Naive B cell (primary cell): ENCODE results near the gene LYSMD1. TPM values are rescaled to one million over a fixed set of nuclear protein-coding genes. Genes with fewer than 3 reads are reported as not detected.
"Not testable (repeated sequence)": the region's sequence is repeated elsewhere in the genome, so short reads cannot be mapped to it uniquely, and the experiment has no call there.

ENCODE experiments used
- ATAC-seq, 2 donors: fragments of 150-1000 bp; cut with Tn5 transposase; 2 replicates each; pipeline ENCODE4 v1.10.0; 2021; ENCODE audit warnings: low read depth in 2 of 2, mild to moderate bottlenecking in 2 of 2, moderate library complexity in 2 of 2
- DNase-seq: peaks from one replicate; pipeline ENCODE4 v3.0.0; 2022
- H3K27ac Mint-ChIP-seq, 6 donors: one replicate each; pipeline ENCODE4 v1.8.0; 2020 to 2022; ENCODE audit warnings: mild to moderate bottlenecking in 6 of 6, mixed read lengths in 6 of 6, moderate library complexity in 5 of 6, inconsistent platforms in 2 of 6
- H3K27me3 Mint-ChIP-seq, 3 donors: one replicate each; pipeline ENCODE4 v1.8.0; 2021 to 2022; ENCODE audit warnings: mixed read lengths in 3 of 3, mild to moderate bottlenecking in 1 of 3
- H3K36me3 Mint-ChIP-seq, 2 donors: one replicate each; pipeline ENCODE4 v1.8.0; 2020 to 2022; ENCODE audit warnings: mixed read lengths in 2 of 2, inconsistent platforms in 1 of 2, mild to moderate bottlenecking in 1 of 2
- H3K4me1 Mint-ChIP-seq, 3 donors: one replicate each; pipeline ENCODE4 v1.8.0; 2020 to 2022; ENCODE audit warnings: mixed read lengths in 3 of 3, inconsistent platforms in 1 of 3, mild to moderate bottlenecking in 1 of 3, moderate library complexity in 1 of 3
- H3K4me3 Mint-ChIP-seq, 8 donors: one replicate each; pipeline ENCODE4 v1.8.0; 2020 to 2022; ENCODE audit warnings: mild to moderate bottlenecking in 8 of 8, mixed read lengths in 8 of 8, moderate library complexity in 8 of 8, inconsistent platforms in 2 of 8
- H3K9me3 Mint-ChIP-seq, 7 donors: one replicate each; pipeline ENCODE4 v1.8.0; 2020 to 2022; ENCODE audit warnings: mixed read lengths in 7 of 7, mild to moderate bottlenecking in 5 of 7, inconsistent platforms in 2 of 7, moderate library complexity in 1 of 7
- polyA plus RNA-seq, 6 donors: library from polyadenylated mRNA; unstranded; fragments of 300-500 nt; fragmentation: Illumina TruSeq; gene quantifications; one replicate each; pipeline ENCODE4 v1.2.3, GENCODE V29; 2021; ENCODE audit warnings: low read depth in 6 of 6

LYSMD1 gene
- polyA plus RNA-seq, 6 donors from 2014 or later = 0.25 to 1.1 (median 0.60) TPM; not detected in 1

DNA sequence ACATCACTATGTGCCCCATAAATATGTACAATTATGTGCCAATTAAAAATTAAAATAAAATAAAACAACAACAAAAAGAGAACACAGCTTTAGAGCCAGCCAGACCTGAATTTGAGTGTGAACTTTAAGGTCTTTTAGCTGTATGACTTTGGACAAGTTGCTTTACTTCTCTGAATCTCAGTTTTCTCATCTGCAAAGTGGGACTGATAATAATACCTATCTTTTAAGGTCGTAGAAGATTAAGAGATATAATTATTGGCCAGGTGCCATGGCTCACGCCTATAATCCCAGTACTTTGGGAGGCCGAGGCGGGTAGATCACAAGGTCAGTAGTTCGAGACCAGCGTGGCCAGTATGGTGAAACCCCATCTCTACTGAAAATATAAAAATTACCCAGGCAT is 27.6 kb upstream of the LYSMD1 start:
- H3K36me3 Mint-ChIP-seq = peaks cover 0 to 8% of the 10 kb centered on the region in 2 donors
- no peak for DNase-seq
- H3K9me3 Mint-ChIP-seq = no peaks in the 10 kb centered on the region
- no peak overlapping the region for H3K27ac Mint-ChIP-seq
- H3K4me1 Mint-ChIP-seq = peaks cover 24 to 35% (median 25%) of the 10 kb centered on the region in 3 donors
- ATAC-seq = no peak
- H3K27me3 Mint-ChIP-seq = peaks cover 0 to 5% (median 0%) of the 10 kb centered on the region in 3 donors
- H3K4me3 Mint-ChIP-seq = no peak overlapping the region

DNA sequence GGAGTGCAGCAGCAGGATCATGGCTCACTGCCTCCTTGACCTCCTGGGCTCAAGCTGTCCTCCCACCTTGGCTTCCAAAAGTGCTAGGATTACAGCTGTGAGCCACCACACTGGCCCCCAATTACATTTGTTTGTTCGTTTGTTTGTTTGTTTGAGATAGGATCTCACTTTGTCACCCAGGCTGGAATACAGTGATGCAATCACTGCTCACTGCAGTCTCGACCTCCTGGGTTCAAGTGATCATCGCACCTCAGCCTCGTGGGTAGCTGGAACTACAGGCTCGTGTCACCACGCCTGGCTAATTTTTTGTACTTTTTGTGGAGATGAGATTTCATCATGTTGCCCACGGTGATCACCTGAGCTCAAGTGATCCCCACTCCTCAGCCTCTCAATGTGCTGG is 26.3 kb upstream of the LYSMD1 start:
- ATAC-seq = no peak
- no peak for DNase-seq
- Mint-ChIP-seq H3K4me1 (peaks cover 24 to 36% (median 26%) of the 10 kb centered on the region in 3 donors), H3K4me3 (peak overlapping the region in 1 of 8 donors; percentile 64), H3K27me3 (peaks cover 0 to 5% (median 0%) of the 10 kb centered on the region in 3 donors), H3K9me3 (no peaks in the 10 kb centered on the region), H3K27ac (no peak overlapping the region), H3K36me3 (peaks cover 0 to 7% of the 10 kb centered on the region in 2 donors)

DNA sequence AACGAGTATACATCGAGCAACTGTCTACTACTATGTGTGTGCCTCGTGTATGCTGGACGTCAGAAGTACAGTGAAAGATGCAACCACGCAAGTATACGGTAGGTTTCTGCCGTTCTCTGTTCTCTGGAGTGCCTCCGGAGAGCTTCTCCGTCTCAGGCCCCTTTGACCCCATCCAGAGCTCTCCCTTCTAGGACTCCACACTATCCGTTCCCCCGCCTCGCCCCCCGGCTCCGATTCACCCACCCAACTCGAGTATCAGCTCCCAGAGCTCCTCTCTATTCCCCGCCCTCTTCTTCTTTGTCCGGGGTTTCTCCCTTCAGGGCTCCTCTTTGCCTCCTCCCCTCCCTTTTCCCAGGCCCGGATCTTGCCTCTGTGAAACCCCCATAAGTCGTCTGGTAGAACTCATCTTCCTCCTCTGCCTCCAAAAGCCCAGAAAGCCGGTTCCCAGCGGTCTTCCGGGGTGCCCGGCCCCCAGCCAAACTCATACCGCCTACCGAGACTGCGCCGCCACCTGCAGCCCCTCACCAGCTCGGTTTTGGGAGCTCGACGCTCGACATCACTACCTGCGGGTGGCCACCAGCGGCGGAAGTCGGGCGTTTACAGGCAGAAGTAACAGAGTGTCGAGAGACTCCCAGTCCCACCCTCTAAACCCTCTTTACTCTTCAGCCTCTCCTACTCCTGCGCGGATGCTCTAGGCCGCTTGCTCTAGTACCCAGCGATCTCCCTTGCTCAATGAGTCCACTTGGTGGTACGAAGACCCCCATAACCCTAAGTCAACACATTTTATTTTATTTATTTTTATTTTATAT is 24.1 kb upstream of the LYSMD1 start, which contains the start of gene VPS72:
VPS72 (minus strand) TSS at position 561 of the 809 bp plus-strand sequence; CDS start at position 485, 76 bp downstream.
- Mint-ChIP-seq H3K4me3 (peak within 1 kb of the TSS; percentile 96 to 100 (median 99)), H3K27me3 (peaks cover 0 to 5% (median 0%) of the 10 kb centered on the region in 3 donors), H3K36me3 (peaks cover 2 to 7% of the 10 kb centered on the region in 2 donors), H3K27ac (peak within 1 kb of the TSS; percentile 87 to 99 (median 98)), H3K9me3 (no peaks in the 10 kb centered on the region), H3K4me1 (peaks cover 29 to 35% (median 30%) of the 10 kb centered on the region in 3 donors)
- ATAC-seq (peak; percentile 91 to 93), DNase-seq (peak; percentile 83)

DNA sequence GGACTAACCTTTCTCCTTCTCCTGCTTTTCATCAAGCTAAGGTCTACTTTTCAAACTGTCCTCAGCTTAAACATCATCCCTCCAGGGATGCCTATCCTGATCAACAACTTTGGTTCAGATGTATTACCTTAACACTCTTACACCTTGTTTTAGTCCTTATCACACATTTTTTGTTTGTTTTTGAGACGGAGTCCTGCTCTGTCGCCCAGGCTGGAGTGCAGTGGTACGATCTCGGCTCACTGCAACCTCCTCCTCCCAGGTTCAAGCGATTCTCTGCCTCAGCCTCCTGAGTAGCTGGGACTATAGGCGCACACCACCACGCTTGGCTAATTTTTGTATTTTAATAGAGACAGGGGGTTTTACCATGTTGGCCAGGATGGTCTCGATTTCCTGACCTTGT is 23.0 kb upstream of the LYSMD1 start:
- Mint-ChIP-seq H3K27ac (peak overlapping the region in 1 of 6 donors; percentile 98), H3K4me1 (peaks cover 29 to 35% (median 30%) of the 10 kb centered on the region in 3 donors), H3K36me3 (peaks cover 11 to 15% of the 10 kb centered on the region in 2 donors), H3K4me3 (peak overlapping the region; percentile 96 to 100 (median 99))
- ATAC-seq, DNase-seq, H3K27me3 Mint-ChIP-seq, H3K9me3 Mint-ChIP-seq: not testable (repeated sequence)

DNA sequence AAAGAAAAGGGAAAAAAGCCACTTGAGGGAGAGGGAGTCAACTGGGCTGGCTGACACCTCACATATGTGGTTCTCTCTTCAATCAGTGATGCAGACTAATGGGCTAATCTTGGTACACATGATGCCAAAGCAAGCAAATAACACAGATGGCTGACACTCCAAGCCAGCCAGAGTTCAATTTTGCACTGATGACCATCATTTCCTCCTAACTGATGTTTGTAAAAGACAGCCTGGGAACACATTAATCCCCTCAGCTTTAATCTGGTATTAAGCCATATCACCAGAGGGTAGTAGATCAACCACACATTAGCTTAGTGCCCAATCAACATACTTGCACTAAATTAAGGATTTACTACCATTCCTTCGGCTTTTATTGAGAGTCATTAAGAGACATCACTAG is 21.5 kb upstream of the LYSMD1 start:
- Mint-ChIP-seq H3K27me3 (no peaks in the 10 kb centered on the region), H3K4me3 (peak overlapping the region in 1 of 8 donors; percentile 22), H3K27ac (peak overlapping the region in 1 of 6 donors; percentile 75), H3K36me3 (peaks cover 18 to 28% of the 10 kb centered on the region in 2 donors), H3K4me1 (peaks cover 29 to 35% (median 30%) of the 10 kb centered on the region in 3 donors), H3K9me3 (no peaks in the 10 kb centered on the region)
- DNase-seq (no peak), ATAC-seq (no peak)

DNA sequence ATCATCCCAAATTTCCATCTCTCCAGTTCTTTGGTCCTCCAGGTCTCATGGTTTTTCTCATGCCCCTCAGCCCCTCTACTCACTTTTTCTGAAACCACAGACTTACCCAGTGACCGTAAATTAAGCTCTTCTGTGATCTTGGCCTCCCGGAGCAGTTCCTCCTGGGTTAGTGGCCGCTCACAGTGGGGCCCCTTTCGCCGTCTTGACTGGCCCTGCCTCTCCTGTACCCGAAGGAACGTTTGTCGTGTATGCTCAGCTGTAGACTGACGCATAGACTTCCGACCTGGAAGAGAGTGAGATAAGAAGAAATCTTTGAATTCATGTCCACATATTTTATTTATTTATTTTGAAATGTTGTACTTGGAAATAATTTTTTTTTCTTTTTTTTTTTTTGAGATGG is 18.5 kb upstream of the LYSMD1 start:
- no peak for ATAC-seq
- peaks cover 28 to 41% of the 10 kb centered on the region in 2 donors for H3K36me3 Mint-ChIP-seq
- no peaks in the 10 kb centered on the region for H3K9me3 Mint-ChIP-seq
- no peak overlapping the region for H3K4me3 Mint-ChIP-seq
- peaks cover 21 to 24% (median 22%) of the 10 kb centered on the region in 3 donors for H3K4me1 Mint-ChIP-seq
- no peak for DNase-seq
- peak overlapping the region in 1 of 6 donors; percentile 88 for H3K27ac Mint-ChIP-seq
- H3K27me3 Mint-ChIP-seq = no peaks in the 10 kb centered on the region

DNA sequence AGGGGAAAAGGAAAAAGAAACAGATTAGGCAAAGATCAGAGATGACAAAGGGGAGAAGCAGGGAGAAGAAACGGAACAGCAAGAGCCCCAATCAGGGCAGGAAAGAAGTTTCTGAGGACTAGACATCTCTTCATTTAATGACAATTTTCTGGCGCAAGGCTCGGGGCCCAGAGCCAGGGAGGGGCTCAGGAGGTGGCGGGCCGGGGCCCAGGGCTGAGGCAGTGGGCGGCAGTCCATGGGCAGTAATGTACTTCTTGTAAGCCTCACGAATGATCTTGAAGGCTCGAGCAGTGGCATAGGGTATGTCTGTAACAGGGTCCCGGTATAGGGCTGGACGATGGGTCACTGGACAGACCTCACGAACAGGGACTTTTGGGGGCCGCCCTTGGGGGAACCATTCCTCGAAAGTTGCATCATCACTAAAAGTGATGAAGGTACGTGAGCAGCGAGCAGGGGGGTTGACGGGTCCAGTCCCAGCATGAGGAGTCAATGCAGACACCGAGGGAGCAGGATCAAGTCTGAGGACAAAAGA is 10.9 kb upstream of the LYSMD1 start:
- Mint-ChIP-seq H3K36me3 (peaks cover 8 to 34% of the 10 kb centered on the region in 2 donors), H3K9me3 (no peaks in the 10 kb centered on the region), H3K4me1 (peaks cover 3 to 6% (median 4%) of the 10 kb centered on the region in 3 donors)

DNA sequence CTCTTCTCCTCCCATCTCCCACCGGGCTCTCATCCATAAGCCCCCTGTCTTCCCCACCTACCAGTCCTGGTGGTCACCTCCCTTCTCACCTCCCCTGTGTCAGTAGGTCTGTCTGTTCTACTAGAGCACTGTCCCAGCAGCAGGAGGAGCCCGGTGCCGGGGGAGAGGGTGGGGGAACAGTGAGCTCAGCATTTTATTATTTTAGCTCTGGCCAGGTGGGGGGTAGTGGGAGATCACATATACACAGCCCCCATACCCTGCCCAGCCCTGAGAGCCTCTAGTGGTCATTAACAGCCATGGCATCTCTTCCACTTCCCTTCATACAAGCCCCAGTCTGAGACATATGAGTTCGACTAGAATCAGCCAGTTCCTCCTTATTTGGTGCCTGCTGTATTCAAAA is 10.2 kb upstream of the LYSMD1 start, which contains the start of gene TMOD4:
TMOD4 (minus strand) TSS at position 119 of the 400 bp plus-strand sequence. CDS start 1,106 bp downstream, outside the sequence.
- peak within 1 kb of the TSS in 2 of 8 donors; percentile 5 to 53 for H3K4me3 Mint-ChIP-seq
- peak; percentile 73 to 80 for ATAC-seq
- H3K36me3 Mint-ChIP-seq = peaks cover 4 to 27% of the 10 kb centered on the region in 2 donors
- no peaks in the 10 kb centered on the region for H3K27me3 Mint-ChIP-seq
- H3K4me1 Mint-ChIP-seq = peaks cover 3 to 6% (median 4%) of the 10 kb centered on the region in 3 donors
- H3K27ac Mint-ChIP-seq = peak within 1 kb of the TSS in 2 of 6 donors; percentile 16 to 75
- H3K9me3 Mint-ChIP-seq = no peaks in the 10 kb centered on the region
- no peak for DNase-seq

More for the DNA sequence above, 10.9 kb upstream of the LYSMD1 start:
- Mint-ChIP-seq H3K4me3 (peak overlapping the region in 1 of 8 donors; percentile 5), H3K27me3 (no peaks in the 10 kb centered on the region), H3K27ac (peak overlapping the region in 1 of 6 donors; percentile 75)
- DNase-seq (no peak), ATAC-seq (no peak)

DNA sequence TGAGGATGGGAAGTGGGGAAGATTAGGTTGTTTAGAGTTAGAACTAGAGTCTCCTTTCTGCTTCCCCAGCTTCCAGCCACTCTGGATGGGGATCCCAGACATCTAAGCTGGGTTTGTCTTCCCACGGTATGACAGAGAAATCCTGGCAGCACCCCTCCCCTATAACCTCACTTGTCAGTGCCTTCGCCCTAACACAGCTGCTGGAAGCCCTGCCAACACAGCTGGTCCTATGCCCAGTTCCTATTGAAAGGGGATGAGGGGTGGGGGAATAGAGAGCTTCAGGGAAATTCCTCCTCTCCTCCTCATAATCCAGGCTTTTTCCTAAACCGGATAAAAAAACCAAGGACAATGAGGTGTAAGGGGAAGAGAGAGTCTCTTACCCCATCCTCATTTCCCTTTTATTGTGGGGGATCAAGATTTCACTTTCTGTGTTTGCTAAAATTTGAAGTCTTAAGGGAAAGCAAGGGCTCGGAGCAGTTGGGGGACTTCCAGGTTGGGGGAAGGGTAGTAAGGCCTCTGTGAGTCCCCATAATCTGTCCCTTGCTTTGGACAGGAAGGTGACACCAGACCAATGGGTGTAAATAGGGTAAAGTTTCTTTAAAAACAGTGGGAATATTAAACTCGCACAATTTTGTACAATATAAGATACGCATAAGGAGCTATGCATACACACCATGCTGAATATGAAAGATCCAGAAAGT is 9.5 kb upstream of the LYSMD1 start:
- no peak for DNase-seq
- H3K9me3 Mint-ChIP-seq = no peaks in the 10 kb centered on the region
- peaks cover 4 to 20% of the 10 kb centered on the region in 2 donors for H3K36me3 Mint-ChIP-seq
- H3K27me3 Mint-ChIP-seq = no peaks in the 10 kb centered on the region
- no peak for ATAC-seq
- H3K4me1 Mint-ChIP-seq = peaks cover 0 to 6% (median 3%) of the 10 kb centered on the region in 3 donors
- peak overlapping the region in 2 of 6 donors; percentile 16 for H3K27ac Mint-ChIP-seq
- H3K4me3 Mint-ChIP-seq = no peak overlapping the region

DNA sequence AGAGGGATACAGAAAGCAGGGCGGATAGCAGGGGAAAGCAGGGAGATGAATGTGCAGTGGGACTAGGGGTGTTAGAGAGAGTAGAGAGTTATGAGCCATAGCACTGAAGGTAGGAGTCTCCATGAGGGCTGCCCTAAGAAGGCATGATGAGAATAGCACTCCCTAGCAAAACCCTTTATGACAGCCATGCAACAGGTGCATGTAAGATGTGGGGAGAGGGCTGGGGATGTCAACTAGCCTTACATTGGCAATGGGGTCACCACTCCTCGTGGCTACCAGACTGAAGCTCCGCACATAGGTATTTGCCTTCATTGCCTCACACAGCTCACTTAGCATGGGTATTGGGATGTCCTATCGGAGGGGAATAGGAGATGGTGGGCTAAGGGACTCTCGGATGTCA is 5.5 kb upstream of the LYSMD1 start:
- ATAC-seq = no peak
- Mint-ChIP-seq H3K9me3 (no peaks in the 10 kb centered on the region), H3K27me3 (no peaks in the 10 kb centered on the region), H3K36me3 (peaks cover 1 to 4% of the 10 kb centered on the region in 2 donors), H3K4me1 (peaks cover 14 to 22% (median 21%) of the 10 kb centered on the region in 3 donors), H3K27ac (peak overlapping the region in 2 of 6 donors; percentile 55 to 80), H3K4me3 (no peak overlapping the region)
- no peak for DNase-seq

DNA sequence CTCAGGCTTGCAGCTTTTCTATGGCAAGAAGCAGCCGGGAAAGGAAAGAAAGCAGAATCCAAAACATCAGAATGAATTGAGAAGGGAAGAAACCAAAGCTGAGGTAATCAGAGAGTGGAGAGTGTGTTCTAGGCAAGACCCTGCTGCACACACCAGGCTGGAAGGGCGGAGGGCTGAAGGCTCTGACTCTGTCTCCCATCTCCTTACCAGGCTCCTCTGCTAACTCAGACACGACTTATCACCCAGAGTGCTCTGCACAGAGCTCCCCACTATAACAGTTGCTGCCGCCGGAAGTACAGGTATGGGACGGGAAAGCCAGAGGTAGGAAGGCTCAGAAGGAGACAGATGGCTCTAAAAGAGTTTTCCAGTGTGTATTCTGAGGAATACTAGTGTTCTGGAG is 1.4 kb upstream of the LYSMD1 start:
- Mint-ChIP-seq H3K27ac (peak overlapping the region in 4 of 6 donors; percentile 12 to 94 (median 44)), H3K4me3 (peak overlapping the region; percentile 81 to 98 (median 94)), H3K4me1 (peaks cover 29 to 37% (median 34%) of the 10 kb centered on the region in 3 donors), H3K27me3 (no peaks in the 10 kb centered on the region), H3K36me3 (peaks cover 7 to 9% of the 10 kb centered on the region in 2 donors), H3K9me3 (no peaks in the 10 kb centered on the region)
- no peak for DNase-seq
- no peak for ATAC-seq

DNA sequence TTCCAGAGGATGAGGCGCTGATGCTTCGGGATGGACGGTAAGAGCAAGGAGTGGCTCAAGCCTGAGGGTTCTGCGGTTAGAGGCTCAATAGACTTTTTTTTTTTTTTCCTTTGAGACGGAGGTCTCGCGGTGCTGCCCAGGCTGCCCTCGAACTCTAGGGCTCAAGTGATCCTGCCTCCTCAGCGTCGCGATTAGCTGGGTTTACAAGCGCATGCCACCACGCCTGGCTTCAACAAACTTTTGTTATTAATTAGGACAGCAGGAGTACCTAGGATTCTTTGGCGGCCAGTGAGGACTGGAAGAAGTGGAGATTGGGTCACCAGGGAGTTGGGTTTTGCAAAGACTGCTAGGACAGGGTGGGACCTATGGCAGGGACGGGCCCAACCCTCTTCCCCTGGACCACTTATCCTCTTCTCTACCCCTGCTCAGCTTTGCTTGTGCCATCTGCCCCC is 829 bp upstream of the LYSMD1 start:
- Mint-ChIP-seq H3K9me3 (no peaks in the 10 kb centered on the region), H3K4me1 (peaks cover 29 to 39% (median 34%) of the 10 kb centered on the region in 3 donors), H3K36me3 (peaks cover 7 to 9% of the 10 kb centered on the region in 2 donors), H3K27ac (peak overlapping the region; percentile 62 to 97 (median 95)), H3K4me3 (peak overlapping the region; percentile 81 to 98 (median 94)), H3K27me3 (no peaks in the 10 kb centered on the region)
- ATAC-seq (no peak), DNase-seq (no peak)

DNA sequence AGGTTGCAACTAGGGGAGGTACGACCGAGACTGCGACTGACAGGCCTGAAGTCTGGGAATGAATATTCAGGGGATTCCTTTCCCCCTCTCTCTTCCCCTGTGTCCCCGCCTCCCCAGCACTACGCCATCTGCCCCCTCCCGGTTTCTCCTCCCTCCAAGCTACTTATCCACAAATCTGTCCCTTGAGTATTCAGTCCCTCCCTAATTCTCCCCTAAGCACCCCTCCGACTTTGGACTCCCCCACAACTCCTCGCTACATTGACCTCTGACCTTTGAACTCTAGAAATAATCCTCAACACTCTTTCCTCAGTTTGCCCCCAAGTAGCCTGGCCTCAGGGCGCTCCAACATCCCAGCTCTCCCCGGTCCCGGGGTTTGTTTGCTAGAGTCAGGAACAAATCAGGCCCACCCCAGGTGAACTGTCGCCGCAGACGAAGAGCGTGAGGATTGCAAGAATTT is 393 bp downstream of the LYSMD1 start:
- H3K9me3 Mint-ChIP-seq = no peaks in the 10 kb centered on the region
- DNase-seq (no peak), ATAC-seq (no peak)
- H3K4me1 Mint-ChIP-seq = peaks cover 29 to 46% (median 34%) of the 10 kb centered on the region in 3 donors
- H3K27ac Mint-ChIP-seq = peak overlapping the region in 5 of 6 donors; percentile 62 to 97 (median 94)
- peaks cover 4 to 9% of the 10 kb centered on the region in 2 donors for H3K36me3 Mint-ChIP-seq
- peak overlapping the region; percentile 81 to 98 (median 94) for H3K4me3 Mint-ChIP-seq
- no peaks in the 10 kb centered on the region for H3K27me3 Mint-ChIP-seq
